H1 (cell line): ENCODE results near the gene NAA10. TPM values are rescaled to one million over a fixed set of nuclear protein-coding genes. Genes with fewer than 3 reads are reported as not detected.

Experiments used
- ASH2L ChIP-seq: fragments of 200-600, 300-600 bp; sonication (generic); IDR thresholded peaks from one replicate; pipeline ENCODE4 v1.7.1; 2017; ENCODE audit warnings: low read length
- ATF2 ChIP-seq: IDR thresholded peaks from 2 replicates; pipeline ENCODE4 v1.6.1; 2012; ENCODE audit warnings: low read length, inconsistent platforms
- BCL11A ChIP-seq, 2 experiments: IDR thresholded peaks; one replicate each; pipeline ENCODE4 v1.6.1; 2011; ENCODE audit warnings: low read depth in 2 of 2, low read length in 2 of 2, mild to moderate bottlenecking in 2 of 2
- CBX8 ChIP-seq: fragments of 300-800, 300-1000 bp; sonication (generic); IDR thresholded peaks from 2 replicates; pipeline ENCODE4 v1.7.1; 2016; ENCODE audit warnings: low read depth, low read length, borderline replicate concordance
- CHD1 ChIP-seq: IDR thresholded peaks from 2 replicates; pipeline ENCODE4 v1.6.1; 2012; ENCODE audit warnings: low read depth, low read length, improper control_type of control experiment
- CTBP2 ChIP-seq: IDR thresholded peaks from 2 replicates; pipeline ENCODE4 v1.7.0; 2011; ENCODE audit warnings: borderline replicate concordance, mild to moderate bottlenecking, moderate library complexity, mixed read lengths, low read length; ENCODE audit not compliant: insufficient read depth, insufficient read length
- EGR1 ChIP-seq: IDR thresholded peaks from 2 replicates; pipeline ENCODE4 v1.6.1; 2011; ENCODE audit warnings: low read depth, low read length, borderline replicate concordance
- EZH2 ChIP-seq: fragments of 200-600 bp; sonication (generic); IDR thresholded peaks from 2 replicates; pipeline ENCODE4 v1.7.1; 2012; ENCODE audit warnings: low read depth, mild to moderate bottlenecking, moderate library complexity, low read length, inconsistent platforms; ENCODE audit not compliant: severe bottlenecking
- KDM1A ChIP-seq: fragments of 200-600, 300-600 bp; sonication (generic); IDR thresholded peaks from 2 replicates; pipeline ENCODE4 v1.7.1; 2016; ENCODE audit warnings: mild to moderate bottlenecking, low read length, borderline replicate concordance
- KDM4A ChIP-seq: IDR thresholded peaks from one replicate; pipeline ENCODE4 v1.7.1; 2012; ENCODE audit warnings: low read depth, mild to moderate bottlenecking, moderate library complexity, low read length, inconsistent platforms; ENCODE audit not compliant: severe bottlenecking
- NANOG ChIP-seq: IDR thresholded peaks from 2 replicates; pipeline ENCODE4 v1.6.1; 2011; ENCODE audit warnings: low read length, low read depth, mild to moderate bottlenecking, inconsistent platforms; ENCODE audit not compliant: insufficient read depth, poor library complexity, severe bottlenecking
- PHF8 ChIP-seq: fragments of 200-600 bp; sonication (generic); conservative IDR thresholded peaks from 2 replicates; pipeline ENCODE4 v1.7.1; 2012; ENCODE audit warnings: low read depth, mild to moderate bottlenecking, inconsistent platforms, low read length, moderate library complexity
- POLR2A ChIP-seq, 2 experiments: IDR thresholded peaks; 1 replicate in 1 of 2; 2 replicates in 1 of 2; pipeline ENCODE4 v1.6.1; 2011; ENCODE audit warnings: low read depth in 2 of 2, low read length in 2 of 2, mild to moderate bottlenecking in 2 of 2; ENCODE audit errors: control extremely low read depth in 1 of 2
- RAD21 ChIP-seq, 2 experiments: IDR thresholded peaks in 1 of 2; conservative IDR thresholded peaks in 1 of 2; 2 replicates each; pipeline ENCODE4 v1.6.1; 2011; ENCODE audit warnings: low read depth in 2 of 2, low read length in 2 of 2, improper control_type of control experiment in 1 of 2, inconsistent platforms in 1 of 2, mild to moderate bottlenecking in 1 of 2, moderate library complexity in 1 of 2
- RBBP5 ChIP-seq: IDR thresholded peaks from 2 replicates; pipeline ENCODE4 v1.7.1; 2012; ENCODE audit warnings: low read depth, mild to moderate bottlenecking, inconsistent platforms, low read length, moderate library complexity, borderline replicate concordance
- SIRT6 ChIP-seq: IDR thresholded peaks from one replicate; pipeline ENCODE4 v1.7.1; 2012; ENCODE audit warnings: low read length, inconsistent platforms
- SP2 ChIP-seq: IDR thresholded peaks from 2 replicates; pipeline ENCODE4 v1.6.1; 2012; ENCODE audit warnings: mild to moderate bottlenecking, low read length, inconsistent platforms
- TCF12 ChIP-seq: IDR thresholded peaks from 2 replicates; pipeline ENCODE4 v1.6.1; 2011; ENCODE audit warnings: low read depth, mild to moderate bottlenecking, low read length
- TEAD4 ChIP-seq: IDR thresholded peaks from 2 replicates; pipeline ENCODE4 v1.6.1; 2012; ENCODE audit warnings: low read depth, low read length, inconsistent platforms, mixed read lengths
- USF2 ChIP-seq: IDR thresholded peaks from 2 replicates; pipeline ENCODE4 v1.6.1; 2011; ENCODE audit warnings: low read length, improper control_type of control experiment
- ZNF274 ChIP-seq: IDR thresholded peaks from 2 replicates; pipeline ENCODE4 v1.7.0; 2012; ENCODE audit warnings: low read length, borderline replicate concordance; ENCODE audit errors: extremely low read depth
- polyA plus RNA-seq, 7 experiments: library from polyadenylated mRNA; depleted of rRNA in 3 of 7; stranded (reverse) in 5 of 7; unstranded in 2 of 7; fragments of >200 nt in 5 of 7; fragments of 200-250 nt in 2 of 7; gene quantifications; 1 replicate in 5 of 7; 2 replicates in 1 of 7; 4 replicates in 1 of 7; pipeline versions ENCODE4 v1.2.1 to v1.2.3, GENCODE V29; 2011 to 2013; ENCODE audit warnings: missing spikeins in 2 of 7, mixed read lengths in 2 of 7
- total RNA-seq: library from RNA; stranded (reverse); fragmentation: NEBNext Ultra II Directional; extraction: Animal tissue kit (Norgen Biotek cat#: 25700); gene quantifications from 2 replicates; pipeline ENCODE4 v1.2.1, GENCODE V29; 2021

Gene NAA10
- total and polyA plus RNA-seq, 2 of the 8 experiments (the other 6 are each of a cell fraction or from before 2014, with no cell fraction given): 80.4 to 98.8 TPM

- TF ChIP-seq BCL11A (IDR thresholded peaks at IDR 0.05; ENCODE audit: low read depth in 2 of 2, low read length in 2 of 2): no peak
- no peak for TF ChIP-seq NANOG
- TF ChIP-seq TCF12: no peak
- TF ChIP-seq CBX8: no peak
- no peak for TF ChIP-seq ZNF274
- no peak for TF ChIP-seq RAD21 (IDR thresholded peaks at IDR 0.05 in 1 of 2, conservative IDR thresholded peaks at IDR 0.05 in 1 of 2; ENCODE audit: low read depth in 2 of 2, low read length in 2 of 2)
- peak; percentile 81; the same call in 1 of the 2 replicates for TF ChIP-seq ATF2
- TF ChIP-seq USF2: no peak
- no peak for TF ChIP-seq EZH2
- no peak for TF ChIP-seq EGR1
- no peak for TF ChIP-seq KDM1A
- TF ChIP-seq CHD1: no peak; the same call in 1 of the 2 replicates
- TF ChIP-seq PHF8: peak; percentile 64
- no peak for TF ChIP-seq SP2
- no peak for TF ChIP-seq KDM4A
- TF ChIP-seq TEAD4: no peak
- peak in 1 of 2 experiments; percentile 64; a peak in 2 of 3 replicates for TF ChIP-seq POLR2A (IDR thresholded peaks at IDR 0.05; ENCODE audit: control extremely low read depth in 1 of 2, low read depth in 2 of 2, low read length in 2 of 2)
- TF ChIP-seq SIRT6: no peak
- no peak for TF ChIP-seq RBBP5
- no peak for TF ChIP-seq CTBP2
- no peak for TF ChIP-seq ASH2L
Measured at GRCh38 chrX:153971450-153972367, 36.9 kb upstream of the NAA10 start, which contains the start of gene HCFC1 (continued).
